IMR-90 (cell line): Measurements from ENCODE around the gene CLBA1. TPM values are rescaled to one million over a fixed set of nuclear protein-coding genes. Genes with fewer than 3 reads are reported as not detected.

Source experiments
- ATAC-seq: fragments of 200-7000 bp; cut with Tn5 transposase; 2 replicates; pipeline ENCODE4 v1.9.1; 2020; ENCODE audit warnings: low read depth, mild to moderate bottlenecking, moderate library complexity
- BruUV-seq: library from RNA; stranded (reverse); fragments of 400-500 nt; replicated peaks from 2 replicates; lab custom pipeline; 2021; lab: Mats Ljungman, UMichigan
- CTCF ChIA-PET: fragments of 300-600 bp; formaldehyde crosslinking; extraction: SDS; loops from one replicate; lab custom pipeline; 2021; ENCODE audit warnings: antibody characterized with exemption; lab: Yijun Ruan, JAX
- POLR2A ChIA-PET: fragments of 300-600 bp; sonication (Branson Sonifier 250); formaldehyde crosslinking; loops from one replicate; lab custom pipeline; 2022; ENCODE audit warnings: antibody characterized with exemption; ENCODE audit not compliant: unreplicated experiment; lab: Charles Lee
- DNase-seq: peaks from one replicate; pipeline ENCODE4 v3.0.0; 2013
- H2AFZ ChIP-seq: replicated peaks from 2 replicates; pipeline ENCODE3; 2013; ENCODE audit warnings: low read length, mild to moderate bottlenecking; ENCODE audit not compliant: poor library complexity
- H2AK5ac ChIP-seq: 2 replicates; pipeline ENCODE4 v1.6.1; 2013; ENCODE audit warnings: low read depth, low read length, inconsistent platforms
- H2AK9ac ChIP-seq: replicated peaks from 2 replicates; pipeline ENCODE3; 2013; ENCODE audit warnings: mild to moderate bottlenecking, low read depth, low read length, moderate library complexity; ENCODE audit not compliant: poor library complexity
- H2BK120ac ChIP-seq: 2 replicates; pipeline ENCODE4 v1.6.1; 2013; ENCODE audit warnings: low read depth, low read length, inconsistent platforms
- H2BK15ac ChIP-seq: 3 replicates; pipeline ENCODE4 v1.6.1; 2013; ENCODE audit warnings: low read depth, low read length, inconsistent platforms
- H2BK20ac ChIP-seq: 2 replicates; pipeline ENCODE4 v1.6.1; 2013; ENCODE audit warnings: low read depth, mild to moderate bottlenecking, inconsistent platforms, low read length, moderate library complexity
- H2BK5ac ChIP-seq: 2 replicates; pipeline ENCODE4 v1.6.1; 2013; ENCODE audit warnings: mild to moderate bottlenecking, low read depth, low read length, inconsistent platforms; ENCODE audit not compliant: poor library complexity, severe bottlenecking
- H3K14ac ChIP-seq: replicated peaks from 2 replicates; pipeline ENCODE4 v1.6.1; 2013; ENCODE audit warnings: low read depth, low read length, inconsistent platforms
- H3K18ac ChIP-seq: 2 replicates; pipeline ENCODE4 v1.6.1; 2013; ENCODE audit warnings: low read depth, low read length, control low read depth
- H3K23ac ChIP-seq: 2 replicates; pipeline ENCODE4 v1.6.1; 2013; ENCODE audit warnings: low read depth, low read length, inconsistent platforms
- H3K27ac ChIP-seq: 2 replicates; pipeline ENCODE4 v1.5.1; 2013; ENCODE audit warnings: mild to moderate bottlenecking, control low read depth, low read length; ENCODE audit not compliant: insufficient read depth
- H3K27me3 ChIP-seq: 2 replicates; pipeline ENCODE4 v1.6.1; 2013; ENCODE audit warnings: low read length; ENCODE audit not compliant: control insufficient read depth, insufficient read depth
- H3K36me3 ChIP-seq: 2 replicates; pipeline ENCODE4 v1.6.1; 2013; ENCODE audit warnings: low read length, mixed read lengths; ENCODE audit not compliant: control insufficient read depth, insufficient read depth
- H3K4ac ChIP-seq: 2 replicates; pipeline ENCODE4 v1.6.1; 2013; ENCODE audit warnings: low read depth, low read length, inconsistent platforms
- H3K4me1 ChIP-seq: 2 replicates; pipeline ENCODE4 v1.6.1; 2013; ENCODE audit warnings: low read length, mixed read lengths; ENCODE audit not compliant: control insufficient read depth, insufficient read depth
- H3K4me2 ChIP-seq: 2 replicates; pipeline ENCODE4 v1.6.1; 2013; ENCODE audit warnings: low read depth, mild to moderate bottlenecking, control low read depth, low read length, moderate library complexity
- H3K4me3 ChIP-seq: 2 replicates; pipeline ENCODE4 v1.5.1; 2013; ENCODE audit warnings: low read depth, mild to moderate bottlenecking, control low read depth, low read length, moderate library complexity; ENCODE audit not compliant: insufficient read depth
- H3K56ac ChIP-seq: 2 replicates; pipeline ENCODE4 v1.6.1; 2013; ENCODE audit warnings: low read length, inconsistent platforms; ENCODE audit not compliant: insufficient read depth; ENCODE audit errors: extremely low read depth
- H3K79me1 ChIP-seq, 2 experiments: 2 replicates each; pipeline ENCODE4 v1.6.1; 2013; ENCODE audit warnings: low read length in 2 of 2, inconsistent platforms in 1 of 2, low read depth in 1 of 2
- H3K9ac ChIP-seq: 2 replicates; pipeline ENCODE4 v1.6.1; 2013; ENCODE audit warnings: low read depth, low read length, control low read depth
- H3K9me1 ChIP-seq: 2 replicates; pipeline ENCODE4 v1.6.1; 2013; ENCODE audit warnings: low read length, inconsistent platforms; ENCODE audit not compliant: insufficient read depth
- H3K9me3 ChIP-seq: 2 replicates; pipeline ENCODE4 v1.6.1; 2013; ENCODE audit warnings: low read length; ENCODE audit not compliant: control insufficient read depth, insufficient read depth
- H4K20me1 ChIP-seq: 2 replicates; pipeline ENCODE4 v1.6.1; 2013; ENCODE audit warnings: low read length, inconsistent platforms; ENCODE audit not compliant: insufficient read depth
- H4K5ac ChIP-seq: 2 replicates; pipeline ENCODE4 v1.6.1; 2013; ENCODE audit warnings: mild to moderate bottlenecking, low read depth, low read length, control low read depth
- H4K8ac ChIP-seq, 2 experiments: 2 replicates each; pipeline ENCODE4 v1.6.1; 2013; ENCODE audit warnings: low read depth in 2 of 2, low read length in 2 of 2, control low read depth in 1 of 2, inconsistent platforms in 1 of 2
- H4K91ac ChIP-seq: 2 replicates; pipeline ENCODE4 v1.6.1; 2013; ENCODE audit warnings: low read depth, low read length, inconsistent platforms; ENCODE audit not compliant: insufficient read depth
- CEBPB ChIP-seq: IDR thresholded peaks from 2 replicates; pipeline ENCODE4 v1.6.1; 2012; ENCODE audit warnings: low read depth, low read length, improper control_type of control experiment
- CHD1 ChIP-seq: IDR thresholded peaks from 2 replicates; pipeline ENCODE4 v1.6.1; 2012; ENCODE audit warnings: low read depth, low read length, improper control_type of control experiment
- ELK1 ChIP-seq: fragments of 150-350 bp; IDR thresholded peaks from 2 replicates; pipeline ENCODE4 v1.6.1; 2016; ENCODE audit warnings: low read depth, mild to moderate bottlenecking, low read length, moderate library complexity, borderline replicate concordance
- FOS ChIP-seq: fragments of 150-350 bp; IDR thresholded peaks from 2 replicates; pipeline ENCODE4 v1.6.1; 2016; ENCODE audit warnings: low read depth, low read length
- MXI1 ChIP-seq: IDR thresholded peaks from 2 replicates; pipeline ENCODE4 v1.6.1; 2012; ENCODE audit warnings: low read depth, mild to moderate bottlenecking, low read length, moderate library complexity, borderline replicate concordance
- NFE2L2 ChIP-seq: fragments of 150-350 bp; IDR thresholded peaks from 2 replicates; pipeline ENCODE4 v1.6.1; 2016; ENCODE audit warnings: low read depth, mild to moderate bottlenecking, low read length
- POLR2A ChIP-seq: IDR thresholded peaks from 2 replicates; pipeline ENCODE4 v1.6.1; 2012; ENCODE audit warnings: mild to moderate bottlenecking, low read depth, low read length
- RAD21 ChIP-seq: IDR thresholded peaks from 2 replicates; pipeline ENCODE4 v1.6.1; 2012; ENCODE audit warnings: low read length, improper control_type of control experiment
- RCOR1 ChIP-seq: IDR thresholded peaks from 2 replicates; pipeline ENCODE4 v1.6.1; 2012; ENCODE audit warnings: mild to moderate bottlenecking, low read length, improper control_type of control experiment; ENCODE audit not compliant: insufficient replicate concordance
- RFX5 ChIP-seq: IDR thresholded peaks from 2 replicates; pipeline ENCODE4 v1.8.0; 2012; ENCODE audit warnings: low read depth, mild to moderate bottlenecking, low read length, moderate library complexity
- USF2 ChIP-seq: fragments of 150-350 bp; IDR thresholded peaks from 2 replicates; pipeline ENCODE4 v1.6.1; 2017; ENCODE audit warnings: mild to moderate bottlenecking, antibody characterized with exemption, low read length, low read depth
- WGBS, 2 experiments: methylation state at CpG; one replicate each; pipeline versions ENCODE4 v1.1.5 to v1.1.7; 2013; ENCODE audit warnings: missing lambda C conversion rate in 2 of 2; ENCODE audit not compliant: insufficient read length in 1 of 2; ENCODE audit errors: extremely low coverage in 2 of 2; 5-methylcytosine and 5-hydroxymethylcytosine counted together
- dilution Hi-C: fragments of 300-500 bp; cut with HindIII; formaldehyde crosslinking; loops from one replicate; pipeline ENCODE4 v1.14.3; 2018; ENCODE audit warnings: low sequenced_read_pairs; ENCODE audit not compliant: unreplicated experiment
- in situ Hi-C: fragments of 300-500 bp; cut with MboI; formaldehyde crosslinking; loops from 3 replicates; pipeline ENCODE4 v1.14.3; 2019; ENCODE audit warnings: low sequenced_read_pairs, inconsistent platforms, mixed read lengths
- intact Hi-C: fragments of 100-400 bp; cut with micrococcal nuclease; formaldehyde crosslinking; loops from 2 replicates; pipeline ENCODE4 v1.10.0; 2022
- polyA plus RNA-seq, 3 experiments: library from polyadenylated mRNA; depleted of rRNA; stranded (reverse); fragments of >200 nt; gene quantifications; 2 replicates each; pipeline ENCODE4 v1.2.3, GENCODE V29; 2012; ENCODE audit warnings: low replicate concordance in 1 of 3
- total RNA-seq: library from RNA; depleted of rRNA; stranded (reverse); fragments of >200 nt; gene quantifications from 2 replicates; pipeline ENCODE4 v1.2.3, GENCODE V29; 2012

The CLBA1 gene
- total and polyA plus RNA-seq, 2 of the 4 experiments (the other 2 are of a cell fraction): 2.7 to 6.2 TPM

- H3K4me2 ChIP-seq: no peak overlapping the region
- H2AK9ac ChIP-seq: no peak overlapping the region
- TF ChIP-seq RAD21 (no peak), CHD1 (no peak), CEBPB (no peak), NFE2L2 (no peak), ELK1 (no peak), POLR2A (no peak), FOS (no peak), RFX5 (no peak), RCOR1 (no peak), USF2 (no peak), MXI1 (no peak)
- no peaks in the 10 kb centered on the region for H3K27me3 ChIP-seq
- CTCF ChIA-PET: interaction anchor here (0.6 kb wide), 1 partner anchor 32 kb away, joined by 3 read pairs; no protein-coding TSS in a partner anchor
- dilution Hi-C loops (no loop called here), in situ Hi-C loops (no loop called here), intact Hi-C loops (no loop called here)
- H4K91ac ChIP-seq: no peak overlapping the region
- no peak overlapping the region for H3K27ac ChIP-seq
- H3K9me1 ChIP-seq: 0 out of 2 replicates have a peak, but pooled peaks cover 3% of the 10 kb centered on the region
- BruUV-seq: no TSS peak
- DNase-seq (no peak), ATAC-seq (no peak)
- no peak overlapping the region for H3K23ac ChIP-seq
- H2BK20ac ChIP-seq: no peak overlapping the region
- H3K36me3 ChIP-seq: no peaks in the 10 kb centered on the region
- H3K18ac ChIP-seq: no peak overlapping the region
- no peak overlapping the region for H4K8ac ChIP-seq
- no peak overlapping the region for H2BK120ac ChIP-seq
- POLR2A ChIA-PET: no interaction called here
- H4K5ac ChIP-seq: no peak overlapping the region
- no peak overlapping the region for H3K4me3 ChIP-seq
- no peak overlapping the region for H2AFZ ChIP-seq
- H3K4me1 ChIP-seq: peaks cover 10% of the 10 kb centered on the region; the same call in 1 of the 2 replicates
- H3K56ac ChIP-seq: no peak overlapping the region
- no peak overlapping the region for H2BK5ac ChIP-seq
- WGBS, 2 experiments: 93% methylated on average over 15 of the region's 22 CpGs; no CpG with 5 or more reads in 1 of the 2 experiments
- no peaks in the 10 kb centered on the region for H3K9me3 ChIP-seq
- H3K9ac ChIP-seq: no peak overlapping the region
- H4K20me1 ChIP-seq: 0 out of 2 replicates have a peak, but pooled peaks cover 3% of the 10 kb centered on the region
- no peaks in the 10 kb centered on the region for H3K79me1 ChIP-seq
- H3K14ac ChIP-seq: no peak overlapping the region
- H2BK15ac ChIP-seq: no peak overlapping the region
- H3K4ac ChIP-seq: no peak overlapping the region
- peak overlapping the region; percentile 39 for H2AK5ac ChIP-seq
Measured at GRCh38 chr14:104980611-104981531, 4.7 kb upstream of the CLBA1 start.
